Cardiac septum (tissue), 1 donor: ENCODE results near the gene PRSS3. TPM values are rescaled to one million over a fixed set of nuclear protein-coding genes. Genes with fewer than 3 reads are reported as not detected.
"Not testable (repeated sequence)": the region's sequence is repeated elsewhere in the genome, so short reads cannot be mapped to it uniquely, and the experiment has no call there.

Source experiments
- DNase-seq: peaks from one replicate; pipeline ENCODE4 v3.0.0-alpha.2; 2020; ENCODE audit warnings: low spot score
- intact Hi-C: fragments of 100-400 bp; cut with DNase I; formaldehyde crosslinking; loops from one replicate; pipeline ENCODE4 v1.14.0; 2022
- total RNA-seq: library from RNA; stranded (reverse); fragmentation: NEBNext Ultra II Directional; extraction: Animal tissue kit (Norgen Biotek cat#: 25700); gene quantifications from one replicate; pipeline ENCODE4 v1.2.1, GENCODE V29; 2021
- donor health status: DM: no; HTN: no; CAD: no.

The PRSS3 gene
- total RNA-seq, 1 donor from 2014 or later, result not detected

GRCh38 chr9:33813712-33814641 lies 18.6 kb downstream of the PRSS3 start:
- intact Hi-C loops, result no loop called here
- DNase-seq, result no peak

- intact Hi-C loops, result loop anchor here (1.0 to 5.0 kb wide), 3 partner anchors 37 to 437 kb away; no protein-coding TSS in a partner anchor
- no peak for DNase-seq
These were observed 20.4 kb downstream of the PRSS3 start for GRCh38 chr9:33815781-33816180.

GRCh38 chr9:33816327-33817252 lies 21.2 kb downstream of the PRSS3 start, which contains the start of gene UBE2R2:
UBE2R2 (plus strand) TSS chr9:33817160; CDS start chr9:33817758, 598 bp downstream.
- peak; percentile 96 for DNase-seq
- intact Hi-C loops, result loop anchor here (1.0 to 5.0 kb wide), 3 partner anchors 36 to 436 kb away; no protein-coding TSS in a partner anchor

GRCh38 chr9:33817327-33818166 lies 22.2 kb downstream of the PRSS3 start:
- intact Hi-C loops, result loop anchor here (5.0 kb wide), 2 partner anchors 105 to 435 kb away; no protein-coding TSS in a partner anchor
- DNase-seq, result peak; percentile 80

GRCh38 chr9:33818167-33818846 lies 22.9 kb downstream of the PRSS3 start:
- intact Hi-C loops, result loop anchor here (5.0 kb wide), 2 partner anchors 104 to 434 kb away; no protein-coding TSS in a partner anchor
- DNase-seq, result peak; percentile 85

GRCh38 chr9:33818847-33819500 lies 23.6 kb downstream of the PRSS3 start:
- intact Hi-C loops, result loop anchor here (5.0 kb wide), 2 partner anchors 103 to 433 kb away; no protein-coding TSS in a partner anchor
- DNase-seq, result no peak

GRCh38 chr9:33820231-33820745 lies 24.9 kb downstream of the PRSS3 start:
- DNase-seq, result no peak
- intact Hi-C loops, result no loop called here

GRCh38 chr9:33823801-33824200 lies 28.4 kb downstream of the PRSS3 start:
- intact Hi-C loops, result no loop called here
- no peak for DNase-seq

- intact Hi-C loops, DNase-seq: not testable (repeated sequence)
These were observed 31.9 kb downstream of the PRSS3 start for GRCh38 chr9:33827285-33827684.

GRCh38 chr9:33829641-33830230 lies 34.4 kb downstream of the PRSS3 start:
- intact Hi-C loops, DNase-seq: not testable (repeated sequence)

- intact Hi-C loops, result no loop called here
These were observed 40.4 kb downstream of the PRSS3 start for GRCh38 chr9:33835625-33836260.

GRCh38 chr9:33836261-33836660 lies 40.9 kb downstream of the PRSS3 start:
- peak; percentile 58 for DNase-seq
- intact Hi-C loops, result not testable (repeated sequence)

More at GRCh38 chr9:33835625-33836260, 40.4 kb downstream of the PRSS3 start:
- DNase-seq, result no peak

GRCh38 chr9:33837138-33837537 lies 41.8 kb downstream of the PRSS3 start:
- intact Hi-C loops, result no loop called here
- no peak for DNase-seq

GRCh38 chr9:33840381-33840780 lies 45.0 kb downstream of the PRSS3 start:
- DNase-seq, result no peak
- intact Hi-C loops, result no loop called here

GRCh38 chr9:33843312-33843961 lies 48.1 kb downstream of the PRSS3 start:
- no peak for DNase-seq
- intact Hi-C loops, result no loop called here

GRCh38 chr9:33846231-33846630 lies 50.9 kb downstream of the PRSS3 start:
- no peak for DNase-seq
- intact Hi-C loops, result no loop called here
